Occipital lobe (tissue), 2 donors: Measurements from ENCODE around the gene LIPC. TPM values are rescaled to one million over a fixed set of nuclear protein-coding genes. Genes with fewer than 3 reads are reported as not detected.
A peak's percentile ranks its signal among the peaks of the same experiment; 100 is the strongest.

Source experiments
- DNase-seq: peaks from one replicate; lab custom pipeline; 2025; lab: John Stamatoyannopoulos, UW
- total RNA-seq: library from RNA; depleted of rRNA; stranded (reverse); fragments of >200 nt; gene quantifications from one replicate; pipeline ENCODE4 v1.2.3, GENCODE V29; 2014

LIPC gene
- total RNA-seq, 1 donor from 2014 or later: 0.16 TPM

DNA sequence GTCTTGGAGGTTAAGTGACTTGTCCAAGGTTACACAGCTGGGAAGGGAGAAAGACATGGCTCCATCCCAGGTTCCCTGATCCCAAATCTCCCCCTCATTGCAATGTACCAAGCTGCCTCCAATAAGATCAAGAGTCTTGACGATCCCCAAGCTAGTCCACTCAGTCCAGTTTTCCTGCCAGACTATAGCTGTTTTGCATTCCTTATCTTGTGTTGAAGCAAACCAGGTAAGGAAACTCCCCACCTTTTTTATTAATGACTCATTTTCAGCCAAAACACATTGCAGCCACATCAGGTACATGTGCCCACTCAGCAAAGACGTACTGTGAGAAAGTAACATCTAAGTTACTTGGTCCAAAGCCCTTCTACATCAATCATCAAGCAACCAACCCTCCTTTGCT is 41.9 kb downstream of the LIPC start:
- no peak for DNase-seq

DNA sequence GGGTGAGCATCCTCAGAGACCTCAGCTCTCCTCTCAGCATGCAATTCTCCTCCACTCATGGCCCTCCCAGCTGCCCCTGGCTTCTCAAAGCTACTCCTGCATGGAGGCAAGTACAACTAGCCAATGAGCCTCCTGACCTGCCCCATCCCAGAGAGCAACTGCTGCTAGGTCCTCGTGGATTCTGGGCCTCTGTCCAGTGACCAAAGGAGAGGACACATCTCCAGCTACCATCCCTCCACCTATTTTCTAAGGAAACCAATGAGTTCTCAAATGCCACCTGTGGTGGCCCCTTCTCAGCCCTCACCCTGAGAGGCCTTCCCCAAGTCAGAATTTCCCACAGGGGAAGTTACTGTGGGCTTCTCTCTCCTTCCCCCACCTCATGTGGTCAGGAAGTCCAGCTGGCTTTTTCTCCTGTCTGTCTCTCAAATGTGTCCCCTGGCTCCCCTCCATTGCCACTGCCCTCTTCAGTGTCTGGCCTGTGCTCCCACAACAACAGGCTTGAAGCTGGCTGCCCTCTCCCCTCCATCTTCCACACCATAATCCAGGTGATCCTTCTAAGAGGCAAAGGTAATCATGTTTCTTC is 43.0 kb downstream of the LIPC start:
- no peak for DNase-seq

DNA sequence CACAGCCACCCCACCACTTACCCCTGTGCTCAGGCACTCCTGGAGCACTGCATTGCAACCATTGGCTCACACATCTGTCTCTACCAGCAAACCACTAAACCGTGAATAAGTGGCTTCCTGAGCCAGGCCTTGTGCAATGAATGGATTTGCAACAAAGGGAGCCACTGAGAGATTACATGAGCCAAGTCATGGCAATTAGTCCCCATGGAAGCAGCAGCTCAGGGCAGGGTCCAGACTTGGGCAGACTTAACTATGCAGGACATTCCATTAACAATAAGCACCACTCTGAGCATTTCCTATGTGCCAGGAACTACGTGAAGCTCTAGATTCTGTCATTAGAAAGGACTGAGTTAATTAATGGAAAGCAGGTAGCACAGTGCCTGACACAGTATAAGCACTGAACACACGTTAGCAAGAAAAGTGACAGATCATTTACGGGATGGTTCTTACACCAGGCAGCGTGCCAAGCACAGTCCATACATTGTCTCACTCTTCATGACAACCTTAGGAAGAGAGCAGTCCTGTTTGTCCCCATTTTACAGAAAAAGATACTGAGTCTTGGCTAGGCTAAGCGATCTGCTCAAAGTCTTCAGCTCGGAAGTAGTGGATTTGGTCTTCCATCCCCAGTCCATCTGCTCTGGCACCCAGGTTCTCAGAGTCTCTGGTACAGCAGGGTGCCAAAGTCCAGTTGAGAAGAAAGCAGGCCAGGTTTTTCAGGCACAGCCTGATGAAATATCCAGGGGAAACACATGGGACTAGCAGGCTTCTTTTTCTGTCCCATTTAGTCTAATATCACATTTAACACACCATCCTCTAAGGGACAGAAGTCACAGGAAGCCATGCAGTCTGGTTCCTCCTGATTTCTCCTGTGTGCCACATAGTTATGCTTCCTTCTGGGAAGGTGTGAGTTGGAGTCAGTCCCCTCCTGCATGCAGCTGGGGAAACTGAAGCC is 44.1 kb downstream of the LIPC start:
- DNase-seq: no peak

DNA sequence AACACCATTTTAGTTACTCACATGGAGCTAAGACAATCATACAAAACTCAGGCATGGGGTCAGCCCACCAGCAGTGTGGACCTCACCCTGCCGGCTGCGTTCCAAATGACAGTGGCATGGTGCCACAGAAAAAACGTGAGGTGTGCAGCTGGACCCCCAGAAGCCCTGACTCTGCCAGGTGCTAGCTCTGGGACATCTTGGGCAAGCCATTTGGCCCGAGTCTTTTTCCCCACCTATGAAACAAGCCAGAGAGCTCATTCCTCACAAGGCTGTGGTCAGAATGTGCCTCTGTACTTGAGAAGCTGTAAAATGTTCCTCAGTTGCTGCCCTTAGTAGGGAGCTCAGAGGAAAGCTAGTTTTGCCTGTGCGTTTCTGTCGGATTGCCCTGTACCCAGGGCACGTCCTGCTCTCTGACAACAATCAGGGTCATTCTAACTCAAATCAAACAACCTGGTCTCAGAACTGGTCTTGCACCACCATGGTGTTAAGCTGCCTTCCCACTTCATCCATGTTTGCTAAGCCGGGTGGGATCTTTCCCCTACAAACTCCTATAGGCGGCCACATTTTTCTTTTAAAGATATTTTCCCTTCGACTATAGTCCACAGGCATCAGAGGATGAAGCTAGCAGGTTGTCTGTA is 44.9 kb downstream of the LIPC start:
- no peak for DNase-seq

DNA sequence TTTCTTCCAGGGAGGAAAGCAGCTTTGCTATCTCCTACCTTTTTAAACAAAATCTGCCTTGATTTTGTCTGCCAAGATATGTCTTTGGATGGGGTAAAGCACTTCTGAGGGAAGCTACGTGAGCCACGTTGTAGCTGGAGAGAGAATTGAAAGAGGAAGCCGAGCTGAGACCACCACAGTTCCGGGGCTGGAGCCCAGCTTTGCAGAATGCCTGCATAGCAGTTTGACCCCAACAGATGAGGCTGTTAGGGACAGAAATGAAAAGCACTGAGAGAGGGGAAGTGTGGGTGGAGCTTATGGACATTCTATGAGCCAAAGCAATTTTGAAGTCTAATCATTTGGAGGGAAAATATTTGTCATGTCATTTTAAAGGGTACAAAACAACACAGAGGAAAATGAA is 45.4 kb downstream of the LIPC start:
- DNase-seq: no peak

- no peak for DNase-seq
Observed at GRCh38 chr15:58478035-58478434, 46.2 kb downstream of the LIPC start.

DNA sequence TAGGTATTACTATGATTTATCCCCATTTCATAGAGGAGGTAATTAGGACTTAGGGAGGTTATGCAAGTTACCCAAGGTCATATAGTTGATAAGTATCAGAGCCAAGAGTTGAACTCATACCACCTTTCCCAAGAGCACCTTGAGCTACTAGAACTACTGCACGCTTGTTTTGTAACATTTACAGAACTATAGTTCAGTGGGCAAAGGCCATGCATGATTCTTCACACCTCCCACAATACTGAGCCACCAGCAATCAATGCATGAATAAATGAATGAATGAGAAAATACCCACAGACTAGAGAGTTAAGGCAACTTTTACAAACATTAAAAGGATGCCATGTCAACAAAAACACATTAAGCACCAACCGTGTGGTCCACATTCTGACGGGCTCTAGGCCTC is 46.8 kb downstream of the LIPC start:
- DNase-seq: no peak

- no peak for DNase-seq
Observed at GRCh38 chr15:58479941-58480340, 48.1 kb downstream of the LIPC start.

DNA sequence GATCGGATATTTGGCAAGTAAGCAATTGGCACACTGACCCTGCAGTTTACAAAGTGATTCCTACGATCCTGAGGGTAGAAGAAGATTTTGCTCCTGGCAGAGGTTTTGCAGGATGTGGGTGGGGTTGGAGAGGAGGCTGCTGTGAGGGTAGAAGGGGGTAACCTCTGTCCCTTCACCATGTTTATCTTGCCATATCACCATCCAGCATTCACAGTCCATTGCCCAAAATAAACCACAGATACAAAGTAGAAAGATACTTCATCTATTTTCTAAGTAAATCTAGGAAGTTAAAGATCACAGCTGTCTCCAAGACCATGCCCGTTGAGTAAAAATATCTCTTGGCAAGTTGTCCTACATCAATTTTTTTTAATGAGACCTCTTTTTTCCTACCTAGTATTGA is 51.6 kb downstream of the LIPC start:
- no peak for DNase-seq

DNA sequence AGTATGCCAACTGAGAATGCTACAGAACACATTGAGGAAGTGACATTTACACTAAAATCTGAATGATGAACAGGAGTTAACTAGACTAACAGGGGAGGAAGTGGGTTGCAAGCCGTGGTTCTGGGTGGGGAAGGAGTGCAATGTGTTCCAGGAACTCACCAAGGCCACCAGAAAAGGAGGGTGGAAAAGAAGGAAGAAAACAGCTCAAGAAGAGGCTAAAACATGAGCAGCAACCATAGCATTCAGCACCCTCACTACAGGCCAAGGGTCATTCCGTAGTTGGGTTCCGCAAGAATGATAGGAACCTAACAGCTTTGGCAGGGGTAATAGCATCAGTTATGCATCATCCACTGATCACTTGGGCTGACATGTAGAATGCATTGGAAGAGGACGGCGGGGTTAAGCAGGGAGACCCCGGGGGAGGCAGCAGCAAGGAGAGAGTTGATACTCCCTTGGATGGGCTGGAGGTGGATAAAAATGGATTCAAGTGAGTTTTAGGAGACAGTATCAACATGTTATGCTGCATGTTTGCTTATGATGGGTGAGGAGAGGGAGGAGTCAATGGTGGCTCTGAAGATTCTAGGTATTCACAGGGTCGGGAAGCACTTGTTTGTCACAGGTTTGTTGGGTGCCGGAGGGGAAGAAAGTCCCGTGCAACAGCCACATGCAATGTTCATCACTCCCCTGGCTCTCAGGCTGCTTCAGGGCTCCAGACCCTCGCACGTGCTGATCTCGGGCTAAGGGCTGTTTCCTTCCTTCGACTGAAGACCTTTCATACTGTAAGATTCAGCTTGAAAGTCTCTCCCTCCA is 53.2 kb downstream of the LIPC start:
- no peak for DNase-seq

DNA sequence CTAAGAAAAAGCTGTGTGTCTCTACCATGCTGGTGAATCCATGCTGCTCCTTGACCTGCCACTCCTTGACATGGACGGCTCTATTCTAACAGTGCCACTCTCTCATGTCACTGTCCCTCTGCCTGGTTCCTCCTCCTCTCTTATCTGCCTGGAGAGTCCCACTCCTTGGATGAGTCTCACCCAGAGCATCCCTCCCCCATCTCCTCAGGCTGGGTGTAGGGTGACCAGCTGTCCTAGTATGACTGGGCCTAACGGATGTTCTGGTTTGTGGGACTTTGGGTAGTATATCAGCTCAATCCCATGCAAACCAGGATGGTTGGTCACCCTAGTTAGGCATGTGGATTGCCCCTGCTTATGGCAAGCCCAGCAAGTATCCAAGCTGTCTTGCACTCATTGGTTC is 54.3 kb downstream of the LIPC start:
- DNase-seq: no peak

DNA sequence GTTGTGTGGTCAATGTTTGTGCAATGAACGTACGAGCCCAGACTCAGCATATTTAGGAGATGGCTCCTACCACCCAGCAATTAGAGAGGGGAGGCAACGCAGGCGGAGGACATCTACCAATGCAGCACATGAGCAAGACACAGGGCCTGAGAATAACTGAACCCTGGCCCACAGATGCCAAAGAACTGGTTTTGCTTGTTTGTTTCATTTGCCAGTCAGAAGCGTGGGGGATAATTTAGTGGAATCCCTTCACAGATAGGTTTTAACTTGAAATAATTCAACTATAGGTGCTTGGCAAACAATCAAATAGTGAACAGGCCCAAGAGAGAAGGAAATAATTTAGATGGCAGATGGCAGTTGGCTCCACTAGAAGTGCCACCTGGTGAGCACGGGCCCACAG is 54.8 kb downstream of the LIPC start:
- DNase-seq: no peak

GRCh38 chr15:58487041-58487723 is 55.4 kb downstream of the LIPC start:
- no peak for DNase-seq

DNA sequence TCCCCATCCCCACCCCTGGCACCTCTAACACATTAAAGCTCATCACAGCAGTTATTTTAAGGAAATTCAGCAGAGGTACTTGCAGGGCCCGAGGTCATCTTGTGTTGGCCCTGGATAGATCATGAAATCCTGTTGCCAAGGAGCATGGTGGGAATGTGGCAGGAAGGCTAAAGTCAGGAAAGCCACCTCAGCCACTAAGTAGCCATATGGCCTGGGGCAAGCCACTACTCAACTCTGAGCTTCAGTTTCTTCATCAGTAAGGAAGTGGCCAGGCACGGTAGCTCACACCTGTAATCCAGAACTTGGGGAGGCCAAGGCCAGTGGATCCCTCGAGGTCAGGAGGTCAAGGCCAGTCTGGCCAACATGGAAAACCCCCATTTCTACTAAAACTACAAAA is 55.9 kb downstream of the LIPC start:
- DNase-seq: no peak

DNA sequence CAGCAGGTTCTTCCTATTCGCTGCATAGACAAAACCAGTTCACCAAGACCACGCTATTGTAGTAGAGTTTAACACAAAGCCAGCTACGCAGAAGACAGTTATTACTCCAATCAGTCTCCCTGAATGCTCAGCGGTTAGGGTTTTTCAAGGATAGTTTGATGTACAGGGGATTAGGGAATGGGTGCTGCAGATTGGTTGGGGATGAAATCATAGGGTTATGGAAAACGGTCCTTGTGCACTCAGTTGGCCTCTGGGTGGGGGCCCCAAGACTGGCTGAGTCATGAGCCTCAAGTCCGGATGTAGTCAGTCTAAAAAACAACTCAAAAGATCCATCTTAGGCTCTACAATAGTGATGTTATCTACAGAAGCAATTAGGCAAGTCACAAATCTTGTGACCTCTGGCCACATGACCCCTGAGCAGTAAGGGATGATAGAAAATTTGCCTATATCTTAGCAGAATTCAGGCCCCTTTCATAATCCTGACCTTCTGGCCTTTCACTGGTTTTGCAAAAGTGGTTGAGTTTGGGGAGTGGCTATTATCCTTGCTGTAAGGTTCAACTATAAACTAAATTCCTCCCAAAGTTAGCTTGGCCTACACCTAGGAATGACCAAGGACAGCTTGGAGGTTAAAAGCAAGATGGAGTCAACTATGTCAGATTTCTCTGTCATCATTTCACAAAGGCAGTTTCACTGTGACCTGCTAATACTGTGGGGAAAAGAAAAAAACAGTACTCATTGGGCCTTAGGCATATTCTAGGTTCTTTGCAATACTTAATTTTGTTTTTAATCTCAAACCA is 57.7 kb downstream of the LIPC start:
- DNase-seq: no peak

- peak; percentile 37 for DNase-seq
Observed at GRCh38 chr15:58490086-58490887, 58.5 kb downstream of the LIPC start.

DNA sequence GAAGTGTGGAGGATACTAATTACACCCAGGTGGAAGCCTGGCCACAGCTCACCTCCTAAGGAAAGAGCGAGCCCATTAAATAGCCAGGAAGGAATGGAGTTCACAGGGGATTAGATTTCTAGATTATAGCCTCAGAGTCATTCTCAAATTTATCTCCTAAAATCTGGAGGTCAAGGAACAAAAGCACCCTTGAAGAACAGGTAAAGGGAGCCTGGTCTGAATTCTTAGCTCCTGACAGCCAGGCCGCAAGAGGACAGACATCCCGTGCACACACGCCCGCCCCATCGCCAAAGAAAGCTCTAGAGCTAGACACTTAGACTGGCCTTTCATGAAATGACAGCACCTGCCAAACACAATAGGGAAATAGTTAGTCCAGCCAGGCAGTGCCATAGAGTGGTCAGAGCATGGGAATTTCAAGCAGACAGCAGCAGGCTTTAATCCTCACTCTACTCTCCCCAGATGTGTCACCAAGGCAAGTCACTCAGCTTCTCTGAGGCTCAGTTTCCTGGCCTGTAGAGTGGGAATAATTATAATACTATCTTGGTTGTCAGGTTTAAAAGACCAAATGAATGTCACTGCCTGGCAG is 59.2 kb downstream of the LIPC start:
- DNase-seq: no peak

DNA sequence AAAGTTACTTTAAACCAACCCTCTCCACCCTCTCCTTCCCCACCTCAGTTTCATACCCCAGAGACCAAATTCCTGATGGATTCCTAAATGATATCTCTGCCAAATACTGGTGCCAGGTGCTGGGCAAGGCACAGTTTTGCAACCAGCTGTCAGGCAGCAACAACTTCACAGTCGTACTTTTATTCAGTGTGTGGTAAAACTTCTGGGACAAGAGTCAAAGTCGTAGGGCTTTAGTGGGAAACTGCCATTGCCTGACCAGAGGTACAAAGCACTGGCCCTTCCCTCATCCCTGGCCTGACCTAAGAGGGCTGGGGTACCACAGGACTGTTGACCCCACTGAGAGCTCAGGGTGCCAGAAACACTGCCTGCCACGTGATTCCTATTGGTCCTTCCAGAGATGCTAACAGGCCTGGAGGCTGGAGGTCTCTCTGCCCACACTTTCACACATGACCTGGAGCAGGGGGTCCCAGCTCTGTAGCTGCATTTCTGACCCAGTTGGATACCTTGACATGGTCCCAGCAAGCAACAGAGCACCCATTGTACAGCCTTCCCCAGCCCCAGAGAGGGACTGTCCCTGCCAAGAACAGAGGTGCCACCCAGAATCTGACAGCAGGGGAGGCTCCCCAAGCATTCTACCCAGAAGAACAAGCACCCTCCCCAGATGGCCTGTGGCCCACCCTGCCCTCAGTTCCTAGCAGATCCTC is 59.9 kb downstream of the LIPC start:
- DNase-seq: no peak
